Measurements from ENCODE around the gene PRDM15. TPM values are rescaled to one million over a fixed set of nuclear protein-coding genes. Genes with fewer than 3 reads are reported as not detected.

PRDM15 gene
- total and polyA plus RNA-seq, 2 experiments from 2014 or later, result 3.0 to 10.6 TPM

- H4K20me1 ChIP-seq (replicated peaks; ENCODE audit: insufficient read depth), result no peaks in the 10 kb centered on the region; the same call in none of the 2 replicates
- H3K9me2 ChIP-seq (ENCODE audit: insufficient read depth), result 0 out of 2 replicates have a peak, but pooled peaks cover 5% of the 10 kb centered on the region
- no peak for TF ChIP-seq CREB1 (CRISPR knock-in tag; IDR thresholded peaks at IDR 0.05; ENCODE audit: low read depth)
- no peak for TF ChIP-seq EZH2 (IDR thresholded peaks at IDR 0.05; ENCODE audit: low read depth, unreplicated experiment)
- no peak for TF ChIP-seq JUNB (IDR thresholded peaks at IDR 0.05; ENCODE audit: unreplicated experiment)
- TF ChIP-seq ZNF114 (CRISPR knock-in tag; IDR thresholded peaks at IDR 0.05), result no peak
- TF ChIP-seq ZNF462 (CRISPR knock-in tag; IDR thresholded peaks at IDR 0.05), result no peak
- TF ChIP-seq CTCF (conservative IDR thresholded peaks at IDR 0.05; ENCODE audit: low read depth in 2 of 2), result no peak
- TF ChIP-seq ZNF331 (CRISPR knock-in tag; IDR thresholded peaks at IDR 0.05; ENCODE audit: low read depth), result no peak
- H3K27me3 ChIP-seq (ENCODE audit: insufficient read depth), result no peaks in the 10 kb centered on the region
- no peak overlapping the region for H3K4me2 ChIP-seq
- Mint-ChIP-seq H3K27ac (no peak overlapping the region), H3K9me3 (no peaks in the 10 kb centered on the region), H3K4me1 (peaks cover 5% of the 10 kb centered on the region; the same call in 2 of the 3 replicates), H3K27me3 (ENCODE audit: insufficient read depth, low read depth, poor library complexity) (peaks cover 5% of the 10 kb centered on the region), H3K4me3 (no peak overlapping the region), H3K36me3 (ENCODE audit: low read depth) (peaks cover 4% of the 10 kb centered on the region; the same call in 1 of the 3 replicates)
- no peaks in the 10 kb centered on the region for H3K36me3 ChIP-seq (ENCODE audit: insufficient read depth)
- DNase-seq (ENCODE audit: low spot score) (no peak), ATAC-seq (no peak)
- H3K4me1 ChIP-seq (ENCODE audit: insufficient read depth), result no peaks in the 10 kb centered on the region
- H3K79me2 ChIP-seq (replicated peaks; ENCODE audit: insufficient read depth), result no peaks in the 10 kb centered on the region
- no peak overlapping the region for H2AFZ ChIP-seq
- H3K27ac ChIP-seq (ENCODE audit: low read depth), result no peak overlapping the region
- no peaks in the 10 kb centered on the region for H3F3A ChIP-seq (replicated peaks; ENCODE audit: low read depth)
- no peak overlapping the region for H3K4me3 ChIP-seq
These were observed 48.9 kb downstream of the PRDM15 start for GRCh38 chr21:41830145-41830707.

Measured in GM23338 (cell line).